Transverse colon (tissue), 4 donors: ENCODE results near the gene NOP16. TPM values are rescaled to one million over a fixed set of nuclear protein-coding genes. Genes with fewer than 3 reads are reported as not detected.
A peak's percentile ranks its signal among the peaks of the same experiment; 100 is the strongest.

Source experiments
- DNase-seq: peaks from one replicate; pipeline ENCODE4 v3.0.0-alpha.2; 2019
- H3K27ac ChIP-seq, 4 donors: fragments of 200-600 bp; sonication (generic); 2 replicates each; pipeline ENCODE4 v1.5.1; 2016 to 2018; ENCODE audit warnings: inconsistent platforms in 4 of 4
- H3K27me3 ChIP-seq: fragments of 200-600 bp; sonication (generic); 2 replicates; pipeline ENCODE4 v1.5.1; 2017; ENCODE audit warnings: inconsistent platforms
- H3K36me3 ChIP-seq, 4 donors: fragments of 200-600 bp; sonication (generic); 2 replicates each; pipeline ENCODE4 v1.5.1; 2017 to 2019; ENCODE audit warnings: inconsistent platforms in 4 of 4
- H3K4me1 ChIP-seq, 4 donors: fragments of 200-600 bp; sonication (generic); 2 replicates each; pipeline ENCODE4 v1.5.1; 2017 to 2020; ENCODE audit warnings: inconsistent platforms in 4 of 4
- H3K4me3 ChIP-seq, 4 donors: fragments of 200-600 bp; sonication (generic); 1 replicate in 1 of 4; 2 replicates in 3 of 4; pipeline versions ENCODE4 v1.5.1 to v1.6.1; 2017 to 2019; ENCODE audit warnings: inconsistent platforms in 4 of 4
- H3K9me3 ChIP-seq, 2 donors: fragments of 200-600 bp; sonication (generic); 2 replicates each; pipeline ENCODE4 v1.5.1; 2017 to 2019; ENCODE audit warnings: inconsistent platforms in 2 of 2
- CTCF ChIP-seq, 5 experiments: fragments of 200-600 bp in 3 of 5; fragments of 450-650 bp in 2 of 5; sonication (generic) in 3 of 5; IDR thresholded peaks; 1 replicate in 2 of 5; 2 replicates in 3 of 5; pipeline ENCODE4 v1.5.1; 2016 to 2017; ENCODE audit warnings: antibody characterized with exemption in 5 of 5, inconsistent platforms in 3 of 5, mild to moderate bottlenecking in 2 of 5, moderate library complexity in 1 of 5
- EP300 ChIP-seq: sonication (generic); formaldehyde crosslinking; IDR thresholded peaks from one replicate; pipeline ENCODE4 v1.6.1; 2017; ENCODE audit warnings: antibody characterized with exemption, low read depth
- POLR2A ChIP-seq: fragments of 450-650 bp; IDR thresholded peaks from one replicate; pipeline ENCODE4 v1.6.1; 2016; ENCODE audit warnings: antibody characterized with exemption, mild to moderate bottlenecking, moderate library complexity
- POLR2AphosphoS5 ChIP-seq, 3 donors: sonication (generic); formaldehyde crosslinking; IDR thresholded peaks; one replicate each; pipeline ENCODE4 v1.6.1; 2016; ENCODE audit warnings: antibody characterized with exemption in 3 of 3
- WGBS, 2 donors: methylation state at CpG; one replicate each; pipeline ENCODE4 v1.1.5; 2018; ENCODE audit warnings: low coverage in 1 of 2; 5-methylcytosine and 5-hydroxymethylcytosine counted together
- in situ Hi-C, 4 donors: fragments of 200-750 bp; cut with MboI; loops; one replicate each; pipeline versions ENCODE4 v1.15.0 to v1.15.1; 2017; ENCODE audit warnings: low sequenced_read_pairs in 3 of 4, low pct_ligation_motif_present in 1 of 4, low pct_unique_long_range_greater_than_20kb in 1 of 4
- intact Hi-C: fragments of 100-400 bp; cut with DNase I; formaldehyde crosslinking; loops from one replicate; pipeline ENCODE4 v1.15.1; 2023; ENCODE audit warnings: low total_unique reads
- total RNA-seq, 4 donors: library from RNA; depleted of rRNA; stranded (reverse); fragments of >200 nt; gene quantifications; one replicate each; pipeline ENCODE4 v1.1.0, GENCODE V29; 2016

NOP16 gene
- total RNA-seq, 4 donors from 2014 or later, result 1.8 to 12.7 (median 8.5) TPM

- H3K27me3 ChIP-seq, result no peaks in the 10 kb centered on the region
- peaks cover 8 to 51% (median 40%) of the 10 kb centered on the region in 4 donors for H3K4me1 ChIP-seq
- intact Hi-C loops, result no loop called here
- WGBS, 2 donors, result 2 to 71% methylated on average over 1 to 74 of the region's 107 CpGs
- DNase-seq, result peak; percentile 95
- in situ Hi-C loops, result loop anchor here in 2 of 4 donors (10.0 to 25.0 kb wide), 2 partner anchors 159 to 171 kb away; no protein-coding TSS in a partner anchor
- no peaks in the 10 kb centered on the region for H3K36me3 ChIP-seq
- peak within 1 kb of the TSS; percentile 80 to 98 (median 88) for H3K4me3 ChIP-seq
- H3K9me3 ChIP-seq, result no peaks in the 10 kb centered on the region
- peak; percentile 73 to 96 (median 95) for TF ChIP-seq POLR2AphosphoS5 (IDR thresholded peaks at IDR 0.05)
- no peak for TF ChIP-seq EP300
- peak; percentile 42 for TF ChIP-seq POLR2A
- peak; percentile 41 to 78 (median 61) for TF ChIP-seq CTCF (IDR thresholded peaks at IDR 0.05)
- peak within 1 kb of the TSS; percentile 93 to 97 (median 94) for H3K27ac ChIP-seq
These were observed 27.8 kb upstream of the NOP16 start, which contains the start of gene CLTB for GRCh38 chr5:176415952-176416924. CLTB (minus strand) TSS chr5:176416539; CDS start chr5:176416363, 176 bp downstream.

DNA sequence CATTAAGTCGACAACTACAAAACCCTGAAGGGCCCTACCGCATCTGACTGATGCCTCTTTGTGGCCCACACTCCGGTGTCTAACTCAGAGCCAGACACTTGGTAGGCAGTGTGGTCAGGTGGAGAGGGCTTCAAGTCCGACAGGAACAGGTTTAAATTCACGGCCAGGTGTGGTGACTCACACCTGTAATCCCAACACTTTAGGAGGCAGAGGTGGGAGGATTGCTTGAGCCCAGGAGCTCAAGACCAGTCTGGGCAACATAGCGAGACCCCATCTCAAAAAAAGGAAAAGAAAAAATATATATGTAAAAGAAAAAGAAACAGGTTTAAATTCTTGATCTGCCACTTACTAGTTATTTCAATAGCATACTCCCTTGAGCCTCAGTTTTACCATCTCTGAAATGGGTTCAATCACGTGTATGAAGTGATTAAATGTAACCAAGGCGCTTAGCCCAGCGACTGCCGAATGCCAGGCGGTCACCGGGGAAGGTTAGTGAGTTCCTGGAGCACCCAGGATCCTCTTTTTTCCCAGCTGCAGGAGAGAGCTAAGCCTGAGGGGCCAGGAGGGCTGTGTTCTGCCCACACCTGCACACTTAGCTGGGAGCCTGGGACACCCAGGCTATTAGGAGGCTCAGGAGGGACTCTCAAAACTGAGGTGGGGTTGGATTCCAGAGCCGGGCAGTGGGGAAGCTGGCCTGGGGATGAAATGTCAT is 27.0 kb upstream of the NOP16 start:
- H3K4me1 ChIP-seq, result peaks cover 8 to 57% (median 40%) of the 10 kb centered on the region in 4 donors
- H3K4me3 ChIP-seq, result peak overlapping the region; percentile 80 to 98 (median 88)
- peak overlapping the region; percentile 93 to 97 (median 94) for H3K27ac ChIP-seq
- no peaks in the 10 kb centered on the region for H3K27me3 ChIP-seq
- no peaks in the 10 kb centered on the region for H3K36me3 ChIP-seq
- H3K9me3 ChIP-seq, result no peaks in the 10 kb centered on the region
- WGBS, 2 donors, result 59 to 64% methylated on average over 7 to 13 of the region's 13 CpGs
- DNase-seq, result no peak
- TF ChIP-seq POLR2A, result no peak
- no peak for TF ChIP-seq EP300
- no peak for TF ChIP-seq POLR2AphosphoS5 (IDR thresholded peaks at IDR 0.05)
- TF ChIP-seq CTCF (IDR thresholded peaks at IDR 0.05), result no peak
- intact Hi-C loops (no loop called here), in situ Hi-C loops (loop anchor here in 2 of 4 donors (10.0 to 25.0 kb wide), 2 partner anchors 159 to 172 kb away; no protein-coding TSS in a partner anchor)

DNA sequence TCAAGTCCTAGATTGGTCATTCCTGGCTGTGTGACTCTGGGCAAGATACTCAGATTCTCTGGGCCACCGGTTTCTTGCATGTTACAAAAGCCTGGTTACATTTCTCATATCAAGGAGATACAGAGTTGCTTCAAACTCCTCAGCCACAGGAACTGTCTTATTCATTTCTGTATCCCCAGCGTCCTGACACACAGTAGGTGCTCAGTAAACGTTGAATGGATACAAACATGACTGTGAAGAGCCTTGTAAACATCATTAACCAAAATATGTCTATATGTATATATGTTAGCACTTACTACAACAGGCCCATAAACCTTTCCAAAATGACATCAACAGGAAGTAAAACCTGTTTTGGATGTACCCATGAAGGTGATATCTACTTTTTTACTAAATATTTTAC is 26.3 kb upstream of the NOP16 start:
- intact Hi-C loops (no loop called here), in situ Hi-C loops (loop anchor here in 2 of 4 donors (10.0 to 25.0 kb wide), 2 partner anchors 160 to 173 kb away; no protein-coding TSS in a partner anchor)
- peaks cover 8 to 57% (median 40%) of the 10 kb centered on the region in 4 donors for H3K4me1 ChIP-seq
- no peaks in the 10 kb centered on the region for H3K9me3 ChIP-seq
- H3K27ac ChIP-seq, result peak overlapping the region; percentile 93 to 97 (median 94)
- no peaks in the 10 kb centered on the region for H3K27me3 ChIP-seq
- TF ChIP-seq POLR2AphosphoS5 (IDR thresholded peaks at IDR 0.05), result no peak
- H3K4me3 ChIP-seq, result peak overlapping the region in 2 of 4 donors; percentile 80 to 84
- 61 to 86% methylated on average over 1 to 3 of the region's 3 CpGs for WGBS, 2 donors
- H3K36me3 ChIP-seq, result no peaks in the 10 kb centered on the region
- DNase-seq, result no peak

GRCh38 chr5:176413709-176414191 is 25.4 kb upstream of the NOP16 start:
- no peak overlapping the region for H3K4me3 ChIP-seq
- DNase-seq, result no peak
- no peaks in the 10 kb centered on the region for H3K36me3 ChIP-seq
- no peaks in the 10 kb centered on the region for H3K9me3 ChIP-seq
- TF ChIP-seq POLR2AphosphoS5 (IDR thresholded peaks at IDR 0.05) (no peak), POLR2A (no peak), CTCF (IDR thresholded peaks at IDR 0.05) (no peak), EP300 (no peak)
- H3K27ac ChIP-seq, result peak overlapping the region; percentile 30 to 97 (median 70)
- intact Hi-C loops, result no loop called here
- H3K4me1 ChIP-seq, result peaks cover 8 to 57% (median 40%) of the 10 kb centered on the region in 4 donors
- no peaks in the 10 kb centered on the region for H3K27me3 ChIP-seq
- 81% methylated on average over 7 of the region's 7 CpGs; no CpG with 5 or more reads in 1 of the 2 donors for WGBS, 2 donors
- in situ Hi-C loops, result loop anchor here in 2 of 4 donors (10.0 to 25.0 kb wide), 2 partner anchors 161 to 174 kb away; no protein-coding TSS in a partner anchor
